Measurements from ENCODE around the gene HSD11B1.

The HSD11B1 gene

DNA sequence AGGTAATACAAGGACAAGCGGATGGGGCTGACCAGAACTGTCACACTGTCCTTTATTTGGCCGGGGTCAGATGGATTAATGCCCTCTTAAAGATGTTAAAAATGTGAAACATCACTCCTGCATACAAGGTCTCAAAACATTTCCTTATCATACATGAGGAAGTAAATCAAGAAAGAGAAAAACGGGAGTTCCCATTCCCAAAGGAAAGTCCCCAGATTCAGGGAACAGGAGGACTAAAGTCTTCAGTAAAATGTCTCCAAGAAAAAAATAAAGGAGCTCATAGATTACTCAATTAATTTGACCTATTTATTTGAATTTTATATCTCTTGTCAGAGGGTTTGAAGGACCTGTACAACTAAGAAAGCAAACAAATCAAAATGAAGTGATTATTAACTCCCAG is 13.4 kb upstream of the HSD11B1 start:
- Histone ChIP-seq H4K20me1 (ENCODE audit: insufficient read depth, low read length, poor library complexity, severe bottlenecking) (no peaks in the 10 kb centered on the region), H3K36me3 (ENCODE audit: insufficient read depth, low read length) (no peaks in the 10 kb centered on the region), H3K9ac (ENCODE audit: low read depth, low read length, poor library complexity, severe bottlenecking) (no peak overlapping the region), H3K4me3 (ENCODE audit: low read length, poor library complexity, severe bottlenecking) (no peak overlapping the region), H3K9me2 (replicated peaks; ENCODE audit: low read depth, low read length) (no peaks in the 10 kb centered on the region), H3K27me3 (ENCODE audit: insufficient read depth, low read length, poor library complexity, severe bottlenecking) (no peaks in the 10 kb centered on the region), H3K4me1 (ENCODE audit: insufficient read depth, low read length, poor library complexity, severe bottlenecking) (peaks cover 6% of the 10 kb centered on the region), H3K4me2 (ENCODE audit: low read depth, low read length, poor library complexity, severe bottlenecking) (no peak overlapping the region), H3F3A (ENCODE audit: low read depth) (no peaks in the 10 kb centered on the region), H3K79me2 (ENCODE audit: insufficient read depth, low read length) (no peaks in the 10 kb centered on the region), H2AFZ (ENCODE audit: low read length) (no peak overlapping the region), H3K9me3 (ENCODE audit: insufficient read depth, low read depth, low read length) (no peaks in the 10 kb centered on the region)
- TF ChIP-seq EZH2phosphoT487 (IDR thresholded peaks at IDR 0.05; ENCODE audit: borderline replicate concordance) = no peak
- TF ChIP-seq, protein P1, sequence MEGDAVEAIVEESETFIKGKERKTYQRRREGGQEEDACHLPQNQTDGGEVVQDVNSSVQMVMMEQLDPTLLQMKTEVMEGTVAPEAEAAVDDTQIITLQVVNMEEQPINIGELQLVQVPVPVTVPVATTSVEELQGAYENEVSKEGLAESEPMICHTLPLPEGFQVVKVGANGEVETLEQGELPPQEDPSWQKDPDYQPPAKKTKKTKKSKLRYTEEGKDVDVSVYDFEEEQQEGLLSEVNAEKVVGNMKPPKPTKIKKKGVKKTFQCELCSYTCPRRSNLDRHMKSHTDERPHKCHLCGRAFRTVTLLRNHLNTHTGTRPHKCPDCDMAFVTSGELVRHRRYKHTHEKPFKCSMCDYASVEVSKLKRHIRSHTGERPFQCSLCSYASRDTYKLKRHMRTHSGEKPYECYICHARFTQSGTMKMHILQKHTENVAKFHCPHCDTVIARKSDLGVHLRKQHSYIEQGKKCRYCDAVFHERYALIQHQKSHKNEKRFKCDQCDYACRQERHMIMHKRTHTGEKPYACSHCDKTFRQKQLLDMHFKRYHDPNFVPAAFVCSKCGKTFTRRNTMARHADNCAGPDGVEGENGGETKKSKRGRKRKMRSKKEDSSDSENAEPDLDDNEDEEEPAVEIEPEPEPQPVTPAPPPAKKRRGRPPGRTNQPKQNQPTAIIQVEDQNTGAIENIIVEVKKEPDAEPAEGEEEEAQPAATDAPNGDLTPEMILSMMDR (conservative IDR thresholded peaks at IDR 0.05; ENCODE audit: low read length) = no peak

GRCh38 chr1:209692296-209692695 is 12.3 kb upstream of the HSD11B1 start:
- H3K4me2 ChIP-seq (ENCODE audit: low read depth, low read length, poor library complexity, severe bottlenecking) = no peak overlapping the region

DNA sequence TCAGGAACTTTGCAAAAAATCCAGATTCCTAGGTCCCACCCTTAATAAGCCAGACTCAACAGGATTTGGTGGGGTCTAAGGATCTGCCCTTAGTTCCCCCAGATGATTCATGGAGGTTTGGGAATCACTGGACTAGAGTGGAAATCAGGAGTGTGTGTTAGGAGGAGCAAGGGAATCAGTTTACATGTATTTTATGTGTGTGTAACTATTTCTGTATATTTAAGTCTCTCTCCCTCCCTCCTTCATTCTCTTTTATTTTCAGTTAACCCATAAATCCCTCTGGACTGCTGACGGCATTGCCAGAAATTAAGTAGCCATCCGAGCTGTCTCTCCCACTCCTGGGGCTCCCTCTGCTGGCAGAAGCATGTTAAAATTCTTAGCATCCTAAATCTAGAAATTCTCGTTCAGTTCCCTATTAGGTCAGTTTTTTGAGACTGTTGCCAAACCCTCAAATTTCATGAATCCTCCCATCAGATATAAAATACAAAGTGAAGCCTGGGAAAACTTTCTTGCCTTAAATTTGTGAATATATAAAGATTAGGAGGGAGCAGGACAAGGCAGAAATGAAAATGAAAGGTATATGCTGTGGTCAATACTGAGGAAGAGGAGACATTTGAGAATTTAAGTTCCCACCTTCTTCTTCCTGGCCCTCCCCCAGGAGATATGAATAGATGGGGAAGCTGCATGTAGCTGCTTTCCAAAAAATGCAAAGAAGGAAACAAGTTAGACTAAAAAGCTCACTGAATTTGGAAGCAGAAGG is 11.7 kb upstream of the HSD11B1 start:
- TF ChIP-seq, protein P1 (conservative IDR thresholded peaks at IDR 0.05; ENCODE audit: low read length) = peak; percentile 95
- TF ChIP-seq EZH2phosphoT487 (IDR thresholded peaks at IDR 0.05; ENCODE audit: borderline replicate concordance) = no peak
- Histone ChIP-seq H3K4me3 (ENCODE audit: low read length, poor library complexity, severe bottlenecking) (peak overlapping the region; percentile 34), H2AFZ (ENCODE audit: low read length) (peak overlapping the region; percentile 92), H3K4me2 (ENCODE audit: low read depth, low read length, poor library complexity, severe bottlenecking) (peak overlapping the region; percentile 52), H3K9me3 (ENCODE audit: insufficient read depth, low read depth, low read length) (no peaks in the 10 kb centered on the region), H3K9me2 (replicated peaks; ENCODE audit: low read depth, low read length) (no peaks in the 10 kb centered on the region), H4K20me1 (ENCODE audit: insufficient read depth, low read length, poor library complexity, severe bottlenecking) (no peaks in the 10 kb centered on the region), H3K9ac (ENCODE audit: low read depth, low read length, poor library complexity, severe bottlenecking) (peak overlapping the region; percentile 13), H3K79me2 (ENCODE audit: insufficient read depth, low read length) (no peaks in the 10 kb centered on the region), H3K36me3 (ENCODE audit: insufficient read depth, low read length) (no peaks in the 10 kb centered on the region), H3K4me1 (ENCODE audit: insufficient read depth, low read length, poor library complexity, severe bottlenecking) (peaks cover 7% of the 10 kb centered on the region), H3F3A (ENCODE audit: low read depth) (no peaks in the 10 kb centered on the region), H3K27me3 (ENCODE audit: insufficient read depth, low read length, poor library complexity, severe bottlenecking) (no peaks in the 10 kb centered on the region)

More at GRCh38 chr1:209692296-209692695, 12.3 kb upstream of the HSD11B1 start:
- Histone ChIP-seq H3K36me3 (ENCODE audit: insufficient read depth, low read length) (no peaks in the 10 kb centered on the region), H3K4me1 (ENCODE audit: insufficient read depth, low read length, poor library complexity, severe bottlenecking) (peaks cover 6% of the 10 kb centered on the region), H3K9me2 (replicated peaks; ENCODE audit: low read depth, low read length) (no peaks in the 10 kb centered on the region), H2AFZ (ENCODE audit: low read length) (no peak overlapping the region), H3K9ac (ENCODE audit: low read depth, low read length, poor library complexity, severe bottlenecking) (no peak overlapping the region), H3F3A (ENCODE audit: low read depth) (no peaks in the 10 kb centered on the region), H3K27me3 (ENCODE audit: insufficient read depth, low read length, poor library complexity, severe bottlenecking) (no peaks in the 10 kb centered on the region), H3K9me3 (ENCODE audit: insufficient read depth, low read depth, low read length) (no peaks in the 10 kb centered on the region), H4K20me1 (ENCODE audit: insufficient read depth, low read length, poor library complexity, severe bottlenecking) (no peaks in the 10 kb centered on the region), H3K79me2 (ENCODE audit: insufficient read depth, low read length) (no peaks in the 10 kb centered on the region), H3K4me3 (ENCODE audit: low read length, poor library complexity, severe bottlenecking) (no peak overlapping the region)
- TF ChIP-seq, protein P1 (conservative IDR thresholded peaks at IDR 0.05; ENCODE audit: low read length) = no peak
- no peak for TF ChIP-seq EZH2phosphoT487 (IDR thresholded peaks at IDR 0.05; ENCODE audit: borderline replicate concordance)

All from Loucy (cell line).